22Rv1 (cell line): ENCODE measurements around the gene SLC22A5.

ENCODE experiments used
- ZFX ChIP-seq: fragments of 450-650 bp; IDR thresholded peaks from 2 replicates; pipeline ENCODE4 v1.6.1; 2017; ENCODE audit warnings: antibody characterized with exemption, borderline replicate concordance
- TF ChIP-seq, protein P1 (sequence below): fragments of 450-650 bp; IDR thresholded peaks from 2 replicates; pipeline ENCODE4 v1.5.1; 2017; ENCODE audit warnings: mild to moderate bottlenecking

DNA sequence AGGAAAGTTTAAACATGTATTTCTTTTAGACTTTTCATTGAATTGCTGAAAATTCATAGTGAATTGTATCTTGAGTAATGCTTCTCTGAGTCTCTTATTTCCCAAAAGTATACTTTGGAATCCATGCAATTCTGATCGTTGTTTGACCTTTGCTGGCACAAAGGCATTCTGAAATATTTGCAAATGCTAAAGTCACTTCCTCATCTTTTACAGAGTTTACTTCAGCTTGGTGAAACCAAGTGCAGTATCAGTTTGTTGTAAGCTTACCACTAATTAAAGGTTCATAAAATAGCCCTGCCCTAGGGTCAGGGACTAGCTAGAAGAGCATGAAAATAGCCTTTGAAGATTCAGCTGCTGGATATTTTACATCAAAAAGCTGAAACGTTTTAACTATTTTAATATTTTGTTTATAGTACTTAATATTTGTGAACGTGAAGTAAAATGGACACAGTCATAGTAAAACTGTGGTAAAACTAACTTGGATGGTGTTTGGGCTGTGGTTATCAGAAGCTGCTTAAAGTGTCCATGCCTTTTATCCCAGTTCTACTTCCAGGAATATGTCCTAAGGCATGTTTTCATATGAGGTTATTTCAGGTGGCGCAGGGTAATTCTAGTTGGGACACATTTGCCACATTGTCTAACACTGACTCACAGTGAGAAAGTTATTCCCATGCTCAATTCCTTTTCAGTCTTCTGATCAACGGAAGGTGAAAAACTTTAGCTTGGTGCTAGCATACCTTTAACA, 45.3 kb downstream of the SLC22A5 start:
- TF ChIP-seq, protein P1, sequence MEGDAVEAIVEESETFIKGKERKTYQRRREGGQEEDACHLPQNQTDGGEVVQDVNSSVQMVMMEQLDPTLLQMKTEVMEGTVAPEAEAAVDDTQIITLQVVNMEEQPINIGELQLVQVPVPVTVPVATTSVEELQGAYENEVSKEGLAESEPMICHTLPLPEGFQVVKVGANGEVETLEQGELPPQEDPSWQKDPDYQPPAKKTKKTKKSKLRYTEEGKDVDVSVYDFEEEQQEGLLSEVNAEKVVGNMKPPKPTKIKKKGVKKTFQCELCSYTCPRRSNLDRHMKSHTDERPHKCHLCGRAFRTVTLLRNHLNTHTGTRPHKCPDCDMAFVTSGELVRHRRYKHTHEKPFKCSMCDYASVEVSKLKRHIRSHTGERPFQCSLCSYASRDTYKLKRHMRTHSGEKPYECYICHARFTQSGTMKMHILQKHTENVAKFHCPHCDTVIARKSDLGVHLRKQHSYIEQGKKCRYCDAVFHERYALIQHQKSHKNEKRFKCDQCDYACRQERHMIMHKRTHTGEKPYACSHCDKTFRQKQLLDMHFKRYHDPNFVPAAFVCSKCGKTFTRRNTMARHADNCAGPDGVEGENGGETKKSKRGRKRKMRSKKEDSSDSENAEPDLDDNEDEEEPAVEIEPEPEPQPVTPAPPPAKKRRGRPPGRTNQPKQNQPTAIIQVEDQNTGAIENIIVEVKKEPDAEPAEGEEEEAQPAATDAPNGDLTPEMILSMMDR: no peak
- TF ChIP-seq ZFX: no peak
